Regular cardiac myocyte (primary cell): ENCODE results near the gene KCNK15. TPM values are rescaled to one million over a fixed set of nuclear protein-coding genes. Genes with fewer than 3 reads are reported as not detected.

Experiments
- total RNA-seq: library from RNA; depleted of rRNA; stranded (reverse); fragments of >200 nt; gene quantifications from 2 replicates; pipeline ENCODE4 v1.2.3, GENCODE V29; 2014

KCNK15 gene
- 0.19 and 4.8 TPM in 2 replicates for total RNA-seq

GRCh38 chr20:44745598-44746366, at the start of gene KCNK15:
KCNK15 (plus strand) TSS chr20:44745865; CDS start chr20:44745911, 46 bp downstream.

GRCh38 chr20:44714701-44715498, 30.8 kb upstream of the KCNK15 start, which contains the start of gene CCN5:
CCN5 (plus strand) TSS chr20:44715369; CDS start chr20:44715391, 22 bp downstream.

Other genes starting within 250 kb of the KCNK15 start
- gene SERINC3, start 223.8 kb upstream of the KCNK15 start, total RNA-seq = 128 and 143 TPM in 2 replicates
- 42.8 and 74.4 TPM in 2 replicates for gene PKIG, start 163.3 kb upstream of the KCNK15 start, total RNA-seq
- 9.0 and 14.4 TPM in 2 replicates for gene ADA, start 94.2 kb upstream of the KCNK15 start, total RNA-seq
- gene CCN5, start 30.5 kb upstream of the KCNK15 start, total RNA-seq = under 0.01 and 3.7 TPM in 2 replicates
- not detected in 2 replicates for gene RIMS4, start 64.7 kb downstream of the KCNK15 start, total RNA-seq
- 75.5 and 170 TPM in 2 replicates for gene YWHAB, start 139.8 kb downstream of the KCNK15 start, total RNA-seq
- 8.6 and 8.7 TPM in 2 replicates for gene PABPC1L, start 164.2 kb downstream of the KCNK15 start, total RNA-seq
- 23.4 and 40.5 TPM in 2 replicates for gene TOMM34, start 214.5 kb downstream of the KCNK15 start, total RNA-seq
- gene STK4, start 220.6 kb downstream of the KCNK15 start, total RNA-seq = 31.0 and 37.6 TPM in 2 replicates